A549 (cell line): ENCODE results near the gene TSHZ2.

Experiments
- CTCF ChIP-seq: fragments of >200 bp; sonication (Bioruptor Twin); formaldehyde crosslinking; IDR thresholded peaks from 3 replicates; pipeline ENCODE4 v1.5.1; 2016
- EP300 ChIP-seq, 2 experiments: fragments of >200 bp; sonication (Bioruptor Twin); formaldehyde crosslinking; IDR thresholded peaks; 2 replicates in 1 of 2; 3 replicates in 1 of 2; pipeline ENCODE4 v1.6.1; 2016 to 2017
- MAX ChIP-seq: IDR thresholded peaks from 2 replicates; pipeline ENCODE4 v1.6.1; 2012
- MAZ ChIP-seq: fragments of 150-350 bp; IDR thresholded peaks from 2 replicates; pipeline ENCODE4 v1.6.1; 2014; ENCODE audit warnings: antibody characterized with exemption, low read depth, low read length, borderline replicate concordance
- POLR2A ChIP-seq: IDR thresholded peaks from 2 replicates; pipeline ENCODE4 v1.6.1; 2012; ENCODE audit warnings: mild to moderate bottlenecking, low read length

GRCh38 chr20:53129563-53129962, 157.4 kb downstream of the TSHZ2 start:
- TF ChIP-seq MAX (no peak), POLR2A (no peak), CTCF (no peak), MAZ (no peak), EP300 (IDR thresholded peaks at IDR 0.05) (no peak)
